Activated naive CD4-positive, alpha-beta T cell treated with anti-CD3 and anti-CD28 coated beads, Interleukin-2, amount 50 U/mL, for 16 hours (primary cell): ENCODE data around the gene MYBPC1.
"Not testable (repeated sequence)": the region's sequence is repeated elsewhere in the genome, so short reads cannot be mapped to it uniquely, and the experiment has no call there.

ENCODE experiments used
- DNase-seq: peaks from one replicate; pipeline ENCODE4 v3.0.0-alpha.2; 2020

The MYBPC1 gene

GRCh38 chr12:101696251-101697196 lies 101.8 kb downstream of the MYBPC1 start:
- peak; percentile 11 for DNase-seq

DNA sequence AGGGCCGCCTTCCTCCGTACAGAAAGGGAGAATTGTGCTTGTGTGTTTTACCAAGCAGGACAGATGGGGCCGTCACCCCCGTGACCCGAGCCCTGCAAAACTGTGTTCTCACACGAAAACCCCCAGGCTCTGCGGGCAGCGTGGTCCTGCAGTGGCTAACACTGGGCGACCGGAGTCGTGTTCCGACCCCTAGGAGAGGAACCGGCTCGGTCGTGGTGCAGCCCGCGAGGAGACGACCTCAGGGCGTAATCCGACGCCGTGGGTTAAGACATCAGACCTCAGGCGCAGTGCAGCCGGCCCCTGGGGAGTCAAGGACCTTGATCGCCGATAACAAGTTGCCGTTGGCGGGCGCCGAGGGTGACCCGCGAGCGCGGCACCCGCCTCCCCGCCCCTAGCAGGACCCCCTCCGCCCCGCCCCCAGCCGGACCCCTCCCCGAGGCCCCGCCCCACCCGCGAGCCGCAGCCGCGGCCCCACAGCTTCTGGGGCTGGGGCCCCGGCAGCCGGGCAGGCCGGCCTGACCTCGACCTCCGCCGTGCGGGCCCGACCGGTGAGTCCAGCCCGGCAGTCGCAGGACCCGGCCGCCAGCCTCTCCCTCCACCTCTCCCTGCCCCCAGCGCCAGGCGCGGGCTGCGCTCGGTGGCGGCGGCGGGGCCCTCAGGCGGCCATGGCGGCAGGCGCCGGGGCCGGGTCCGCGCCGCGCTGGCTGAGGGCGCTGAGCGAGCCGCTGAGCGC lies 102.6 kb downstream of the MYBPC1 start, which contains the start of gene CHPT1:
Gene CHPT1 (plus strand): TSS at position 444 of the 733 bp plus-strand sequence. CDS start 222 bp downstream, at position 666.
- peak; percentile 54 for DNase-seq

DNA sequence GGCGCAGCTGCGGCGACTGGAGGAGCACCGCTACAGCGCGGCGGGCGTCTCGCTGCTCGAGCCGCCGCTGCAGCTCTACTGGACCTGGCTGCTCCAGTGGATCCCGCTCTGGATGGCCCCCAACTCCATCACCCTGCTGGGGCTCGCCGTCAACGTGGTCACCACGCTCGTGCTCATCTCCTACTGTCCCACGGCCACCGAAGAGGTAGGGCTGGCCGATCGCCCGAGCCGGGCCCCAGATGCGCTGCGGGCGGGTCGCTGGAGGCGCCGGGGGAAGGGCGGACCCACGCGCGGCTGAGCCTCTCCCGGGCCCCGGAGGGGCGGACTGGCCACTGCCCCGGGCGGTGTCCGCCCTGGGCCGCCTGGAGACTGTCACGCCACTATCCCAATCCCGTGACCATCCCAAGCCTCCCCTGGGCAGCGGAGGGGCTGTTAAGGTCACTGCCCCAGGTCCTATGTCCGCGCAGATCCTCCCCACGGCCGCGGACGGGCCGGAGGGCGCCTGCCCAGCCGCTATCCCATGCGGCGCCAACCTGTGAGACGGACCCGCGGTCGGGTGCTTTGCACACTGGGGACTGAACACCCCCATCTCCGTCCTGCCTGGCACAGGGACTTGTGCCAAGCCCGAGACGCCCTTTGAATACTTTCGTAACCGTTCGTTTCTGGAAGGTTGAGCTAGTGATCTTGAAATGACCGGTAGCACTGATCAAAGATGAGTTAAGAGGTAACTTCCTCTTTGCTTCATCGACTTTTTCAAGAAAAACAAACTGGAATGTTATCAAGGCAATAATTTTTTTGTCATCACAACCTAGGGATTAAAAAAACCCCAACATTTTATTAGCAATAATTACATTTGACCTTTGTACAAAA lies 103.4 kb downstream of the MYBPC1 start:
- DNase-seq = peak; percentile 12

DNA sequence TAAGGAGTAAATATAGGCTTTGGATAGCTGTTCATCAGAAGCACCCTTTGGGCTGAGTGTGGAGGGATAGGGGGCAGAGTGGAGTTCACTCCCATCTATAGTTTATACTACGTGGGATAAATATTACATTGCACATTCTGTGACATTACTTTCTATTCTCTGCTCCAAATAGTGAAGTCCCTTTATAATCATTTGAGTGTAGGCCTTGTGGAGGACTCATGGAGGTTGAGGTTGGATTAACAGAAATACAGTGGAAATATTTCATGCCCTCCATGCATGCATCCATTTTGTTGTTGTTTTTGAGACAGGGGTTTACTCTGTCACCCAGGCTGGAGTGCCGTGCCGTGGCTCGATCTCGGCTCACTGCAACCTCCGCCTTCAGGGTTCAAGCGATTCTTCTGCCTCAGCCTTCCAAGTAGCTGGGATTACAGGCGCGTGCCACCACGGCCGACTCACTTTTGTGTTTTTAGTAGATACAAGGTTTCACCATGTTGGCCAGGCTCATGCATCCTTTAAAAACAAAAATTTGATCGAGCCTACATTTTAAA lies 104.1 kb downstream of the MYBPC1 start:
- DNase-seq = no peak

DNA sequence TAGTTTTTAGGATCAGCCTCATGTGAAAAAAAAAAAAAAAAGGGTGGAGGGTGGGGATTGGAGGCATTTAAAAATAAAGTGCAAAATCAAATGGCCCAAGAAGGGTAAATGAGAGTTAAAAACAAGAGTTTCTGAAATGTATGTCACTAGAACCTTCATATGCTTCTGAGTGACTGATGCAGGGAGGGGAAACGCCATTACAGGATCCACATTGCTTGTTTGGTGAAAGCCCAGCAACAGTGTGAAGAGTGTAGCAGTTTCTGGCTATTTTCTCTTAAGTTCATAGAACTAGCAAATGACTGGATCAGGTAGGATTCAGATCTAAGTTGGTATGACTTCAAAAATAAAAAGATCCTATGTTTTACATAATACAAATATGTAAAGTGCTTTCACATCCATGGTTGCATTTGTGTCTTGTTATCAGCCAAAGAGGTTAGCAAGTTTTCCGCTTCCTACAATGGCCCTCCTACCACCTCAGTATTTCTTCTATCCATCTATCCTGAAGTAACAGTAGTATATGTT lies 105.6 kb downstream of the MYBPC1 start:
- DNase-seq = no peak

DNA sequence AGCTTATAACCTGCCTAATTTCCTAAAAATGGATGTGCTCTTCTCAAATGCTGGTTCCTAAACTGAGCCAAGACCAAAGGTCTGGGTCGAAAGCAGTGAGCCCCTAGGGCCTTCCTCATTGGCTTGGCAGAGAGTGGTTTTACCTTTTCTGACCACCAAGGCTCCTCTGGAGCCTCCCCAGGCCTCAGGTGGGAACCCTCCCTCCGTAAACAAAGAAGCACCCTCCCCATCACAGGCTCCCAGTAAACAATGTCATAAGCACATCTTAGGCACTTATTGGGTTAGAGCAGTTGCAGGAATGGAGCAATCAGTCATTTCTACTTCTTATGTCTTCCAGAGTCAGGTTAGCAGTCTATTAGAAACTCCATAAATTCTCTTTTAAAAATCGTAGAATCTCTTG lies 108.7 kb downstream of the MYBPC1 start:
- no peak for DNase-seq

DNA sequence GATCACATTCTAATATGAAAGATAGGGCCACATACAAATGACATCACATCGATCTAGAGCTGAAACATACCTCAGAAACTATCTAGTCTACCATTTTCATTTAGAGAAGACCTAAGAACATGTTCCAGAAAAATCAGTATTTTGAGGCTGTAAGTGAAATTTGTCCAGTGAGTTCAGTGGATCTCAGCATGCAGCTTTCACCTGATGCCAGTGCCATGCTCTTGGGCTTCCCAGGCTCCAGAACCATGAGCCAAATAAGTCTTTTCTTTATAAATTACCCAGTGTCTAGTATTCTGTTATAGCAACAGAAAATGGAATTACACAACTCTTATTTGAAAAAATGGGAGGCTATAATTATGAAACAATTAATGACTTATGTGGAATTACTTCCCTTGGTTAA lies 111.6 kb downstream of the MYBPC1 start:
- DNase-seq = no peak

- DNase-seq = no peak
Measured at GRCh38 chr12:101707131-101707782, 112.5 kb downstream of the MYBPC1 start.

DNA sequence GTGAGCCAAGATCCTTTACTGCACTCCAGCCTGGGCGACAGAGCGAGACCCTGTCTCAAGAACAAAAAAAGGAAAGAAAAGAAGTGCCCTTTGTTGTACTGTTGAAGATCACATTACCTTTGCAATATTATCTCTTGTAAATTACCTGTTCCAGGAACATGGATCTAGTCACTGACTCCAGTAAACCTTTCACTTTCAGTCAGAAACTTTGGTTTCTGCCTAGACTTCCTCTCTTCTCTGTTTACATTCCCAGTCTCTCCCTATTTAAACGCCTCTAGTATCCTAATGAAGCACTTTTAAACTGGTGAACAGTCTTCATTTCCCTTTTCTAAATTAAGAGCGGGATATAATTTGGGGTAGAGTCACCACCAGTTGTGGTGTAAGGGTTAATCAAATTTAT lies 115.5 kb downstream of the MYBPC1 start:
- DNase-seq = no peak

DNA sequence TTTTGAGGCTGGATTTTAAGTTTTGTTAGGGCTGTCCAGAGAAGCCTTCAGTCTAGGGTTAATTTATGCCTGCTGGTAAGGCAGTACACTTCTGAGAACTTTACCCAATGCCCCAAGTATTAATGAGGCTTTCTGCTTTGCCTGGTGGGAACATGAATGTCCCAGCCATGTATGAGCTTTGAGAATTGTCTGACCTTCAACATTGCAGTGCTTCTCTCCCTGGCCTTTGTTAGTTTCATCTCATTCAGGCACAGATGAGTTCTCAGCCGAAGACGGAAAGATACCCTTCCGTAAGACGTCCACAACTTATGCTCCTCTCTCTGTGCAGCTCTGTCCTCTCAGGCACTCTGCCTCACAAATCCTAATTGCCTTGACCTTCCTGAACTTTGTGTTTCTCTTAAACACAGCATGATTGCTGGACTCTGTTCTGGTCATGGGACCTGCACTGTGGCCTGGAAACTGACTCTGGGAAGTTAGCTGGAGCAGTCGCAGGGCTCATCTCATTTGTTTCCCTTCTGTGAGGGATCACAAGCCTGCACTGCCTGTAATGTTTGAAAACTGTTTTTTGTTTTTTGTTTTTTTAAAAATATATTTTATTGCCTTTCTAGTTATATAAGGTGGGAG lies 118.4 kb downstream of the MYBPC1 start:
- no peak for DNase-seq

DNA sequence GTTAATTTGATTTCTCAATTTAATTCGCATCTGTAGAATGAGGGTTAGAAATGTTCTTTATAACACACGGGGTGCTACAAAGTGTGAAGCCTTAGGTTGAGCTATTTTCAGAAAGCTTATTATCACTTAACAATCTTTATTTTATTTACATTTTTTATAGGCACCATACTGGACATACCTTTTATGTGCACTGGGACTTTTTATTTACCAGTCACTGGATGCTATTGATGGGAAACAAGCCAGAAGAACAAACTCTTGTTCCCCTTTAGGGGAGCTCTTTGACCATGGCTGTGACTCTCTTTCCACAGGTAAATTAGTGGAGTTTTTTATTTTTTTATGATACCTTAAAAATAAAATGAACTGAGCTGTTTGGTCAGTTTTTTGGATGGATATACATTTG lies 119.2 kb downstream of the MYBPC1 start:
- no peak for DNase-seq

DNA sequence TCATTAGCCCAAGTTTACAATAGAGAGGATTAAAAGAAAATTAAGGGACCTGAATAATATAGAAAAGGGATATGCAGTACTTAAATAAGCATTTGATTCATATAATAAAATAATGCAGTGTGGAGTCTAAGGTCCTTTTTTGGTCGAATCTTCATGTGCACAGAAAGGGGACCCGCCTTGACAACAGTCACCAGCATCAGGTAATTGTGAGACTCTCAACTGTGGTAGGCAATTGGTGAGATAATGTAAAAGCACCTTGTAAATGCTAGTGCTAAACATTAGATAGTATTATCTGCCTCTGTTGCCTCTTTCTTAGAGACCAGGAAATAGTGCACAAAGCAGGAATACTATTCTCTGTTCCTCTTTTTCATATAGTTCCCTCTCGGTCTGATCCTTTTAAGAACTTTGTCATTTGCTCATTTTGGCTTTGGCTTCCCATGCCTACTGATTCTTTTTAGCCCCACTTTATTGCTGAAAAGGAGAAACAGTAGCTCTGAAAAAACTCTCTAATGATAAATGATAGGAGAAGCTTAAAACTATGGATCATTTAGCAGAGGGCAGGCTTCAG lies 120.2 kb downstream of the MYBPC1 start:
- DNase-seq = no peak

GRCh38 chr12:101719566-101719965 lies 124.8 kb downstream of the MYBPC1 start:
- no peak for DNase-seq

DNA sequence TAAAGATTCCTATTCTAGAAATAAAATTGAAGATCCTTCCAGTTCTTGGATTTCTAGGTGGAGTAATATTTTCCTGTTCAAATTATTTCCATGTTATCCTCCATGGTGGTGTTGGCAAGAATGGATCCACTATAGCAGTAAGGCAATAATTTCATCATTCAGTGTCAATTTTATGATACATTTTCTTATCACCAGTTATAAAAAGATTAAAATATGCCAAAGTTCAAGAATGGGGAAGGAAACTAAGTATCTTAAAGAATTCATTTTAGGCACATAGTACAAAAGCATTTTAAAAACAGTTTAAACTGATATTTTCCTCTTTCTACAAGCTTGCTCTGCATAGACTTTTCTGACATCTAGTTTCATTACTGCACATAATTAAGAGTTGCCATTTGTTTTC lies 125.3 kb downstream of the MYBPC1 start:
- no peak for DNase-seq

GRCh38 chr12:101722392-101722791 lies 127.6 kb downstream of the MYBPC1 start:
- DNase-seq = no peak

- DNase-seq = no peak
Measured at GRCh38 chr12:101727098-101727497, 132.3 kb downstream of the MYBPC1 start.

DNA sequence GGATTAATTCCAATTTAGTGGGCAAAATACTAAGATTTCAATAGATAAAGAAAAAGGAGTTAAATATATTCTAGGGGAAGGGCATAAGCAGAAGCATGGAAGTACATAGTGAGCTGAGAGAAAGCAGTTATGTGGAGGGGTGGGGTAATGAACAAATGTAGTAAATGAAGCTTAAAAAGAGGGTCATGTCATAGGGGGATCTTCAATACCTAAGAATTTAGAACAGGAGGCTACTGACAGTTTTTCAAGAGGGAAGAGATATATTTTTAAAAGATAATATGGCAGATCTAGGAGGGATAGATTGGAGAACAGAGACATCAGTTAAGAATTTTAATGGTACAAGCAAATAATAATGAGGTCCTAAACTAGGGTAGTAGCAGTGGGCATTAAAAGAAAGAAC lies 135.1 kb downstream of the MYBPC1 start:
- DNase-seq = no peak

DNA sequence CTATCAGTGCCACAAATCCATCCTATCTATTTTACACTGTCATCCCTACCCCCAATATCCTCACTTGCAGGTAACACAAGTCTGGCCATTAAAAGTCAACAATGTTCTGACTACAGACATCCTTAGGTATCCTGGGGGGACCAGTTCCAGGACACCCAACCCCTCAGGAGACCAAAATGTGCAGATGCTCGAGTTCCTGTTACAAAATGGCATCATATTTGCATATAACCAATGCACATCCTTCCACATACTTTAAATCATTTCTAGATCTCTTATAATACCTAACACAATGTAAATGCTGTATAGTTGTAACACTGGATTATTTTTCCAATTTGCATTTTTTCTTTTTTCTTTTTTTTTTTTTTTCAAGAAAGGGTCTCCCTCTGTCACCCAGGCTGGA lies 137.5 kb downstream of the MYBPC1 start:
- DNase-seq = no peak

DNA sequence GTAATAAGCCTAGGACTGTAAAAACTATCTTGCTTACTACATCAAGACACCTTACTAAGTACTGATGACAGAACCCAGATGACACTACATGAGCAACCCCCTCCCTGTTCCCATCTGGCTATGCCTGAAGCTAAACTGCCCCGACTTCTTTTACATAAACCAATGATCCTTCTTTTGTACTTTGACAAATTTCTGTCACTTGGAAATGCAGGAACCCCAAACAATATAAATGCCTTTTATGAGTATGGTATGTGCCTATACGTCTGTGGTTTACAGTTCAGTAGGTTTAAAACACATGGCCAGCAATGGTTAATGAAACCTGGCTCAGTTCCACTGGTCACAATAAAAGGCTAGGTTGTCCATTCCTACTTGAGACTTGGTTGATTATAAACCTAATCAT lies 138.4 kb downstream of the MYBPC1 start:
- DNase-seq = no peak

DNA sequence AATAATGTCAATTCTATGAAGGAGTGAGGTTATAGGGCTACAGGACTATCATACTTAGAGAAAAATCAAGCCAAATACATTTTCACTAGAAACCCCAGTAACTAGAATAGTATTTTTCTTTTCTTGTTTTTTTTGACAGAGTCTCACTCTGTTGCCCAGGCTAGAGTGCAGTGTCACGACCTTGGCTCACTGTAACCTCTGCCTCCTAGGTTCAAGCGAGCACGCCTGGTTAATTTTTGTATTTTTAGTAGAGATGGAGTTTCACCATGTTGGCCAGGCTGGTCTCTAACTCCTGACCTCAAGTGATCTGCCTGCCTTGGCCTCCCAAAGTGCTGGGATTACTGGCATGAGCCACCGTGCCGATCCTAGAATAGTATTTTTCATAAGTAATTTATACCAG lies 139.7 kb downstream of the MYBPC1 start:
- not testable (repeated sequence) for DNase-seq
